ENCODE measurements around the gene ZDHHC11B.
"Not testable (repeated sequence)": the region's sequence is repeated elsewhere in the genome, so short reads cannot be mapped to it uniquely, and the experiment has no call there.

ZDHHC11B gene, protein sequence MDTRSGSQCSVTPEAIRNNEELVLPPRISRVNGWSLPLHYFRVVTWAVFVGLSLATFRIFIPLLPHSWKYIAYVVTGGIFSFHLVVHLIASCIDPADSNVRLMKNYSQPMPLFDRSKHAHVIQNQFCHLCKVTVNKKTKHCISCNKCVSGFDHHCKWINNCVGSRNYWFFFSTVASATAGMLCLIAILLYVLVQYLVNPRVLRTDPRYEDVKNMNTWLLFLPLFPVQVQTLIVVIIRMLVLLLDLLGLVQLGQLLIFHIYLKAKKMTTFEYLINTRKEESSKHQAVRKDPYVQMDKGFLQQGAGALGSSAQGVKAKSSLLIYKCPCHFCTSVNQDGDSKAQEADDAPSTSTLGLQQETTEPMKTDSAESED

GRCh38 chr5:784428-785177 is at the start of gene ZDHHC11B:
Gene ZDHHC11B, minus strand, starts transcription at chr5:784729. Its CDS starts 17,810 bp downstream, at chr5:766919.
- peak; percentile 90 for DNase-seq

DNA sequence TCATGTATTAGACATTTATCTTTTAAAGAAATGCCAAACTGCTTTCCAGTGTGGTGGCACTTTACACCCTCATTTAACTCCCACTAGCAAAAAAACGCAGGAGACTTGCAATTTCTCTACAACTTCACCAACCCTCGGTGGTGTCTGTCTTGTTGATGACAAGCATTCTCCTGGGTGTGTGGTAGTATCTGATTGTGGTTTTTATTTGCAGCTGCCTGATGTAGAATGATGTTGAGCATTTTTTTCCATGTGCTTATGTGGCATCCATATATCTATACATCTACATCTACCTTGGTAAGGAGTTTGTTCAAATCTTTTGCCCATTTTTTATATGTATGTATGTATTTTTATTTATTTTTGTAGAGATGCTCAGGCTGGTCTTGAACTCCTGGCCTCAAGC is 49.5 kb upstream of the ZDHHC11B start:
- DNase-seq = not testable (repeated sequence)

- not testable (repeated sequence) for DNase-seq
Measured at GRCh38 chr5:828194-828593, 43.7 kb upstream of the ZDHHC11B start.

- DNase-seq = not testable (repeated sequence)
Measured at GRCh38 chr5:825544-825943, 41.0 kb upstream of the ZDHHC11B start.

- no peak for DNase-seq
Measured at GRCh38 chr5:821504-821903, 37.0 kb upstream of the ZDHHC11B start.

DNA sequence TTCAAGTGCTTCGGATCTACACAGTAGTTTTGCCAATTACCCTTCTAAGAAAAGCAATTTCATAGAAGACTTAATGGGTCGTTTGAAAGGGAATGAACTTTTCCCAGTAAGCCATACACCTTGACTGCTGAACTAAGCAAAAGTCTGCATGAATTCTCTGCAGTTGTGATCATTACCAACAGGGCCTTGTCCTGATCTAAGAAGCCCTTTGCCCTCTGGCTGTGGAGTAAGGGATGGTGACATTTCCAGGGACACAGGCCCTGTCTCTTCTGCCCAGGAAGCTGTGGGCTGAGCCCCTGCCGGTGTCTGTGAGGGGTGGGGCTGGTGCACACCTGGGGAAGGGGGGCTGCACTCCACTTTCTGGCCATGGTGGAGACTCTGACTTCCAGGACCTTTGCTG is 35.7 kb upstream of the ZDHHC11B start:
- DNase-seq = no peak

GRCh38 chr5:819078-819477 is 34.5 kb upstream of the ZDHHC11B start:
- no peak for DNase-seq

GRCh38 chr5:816176-816575 is 31.6 kb upstream of the ZDHHC11B start:
- DNase-seq = no peak

DNA sequence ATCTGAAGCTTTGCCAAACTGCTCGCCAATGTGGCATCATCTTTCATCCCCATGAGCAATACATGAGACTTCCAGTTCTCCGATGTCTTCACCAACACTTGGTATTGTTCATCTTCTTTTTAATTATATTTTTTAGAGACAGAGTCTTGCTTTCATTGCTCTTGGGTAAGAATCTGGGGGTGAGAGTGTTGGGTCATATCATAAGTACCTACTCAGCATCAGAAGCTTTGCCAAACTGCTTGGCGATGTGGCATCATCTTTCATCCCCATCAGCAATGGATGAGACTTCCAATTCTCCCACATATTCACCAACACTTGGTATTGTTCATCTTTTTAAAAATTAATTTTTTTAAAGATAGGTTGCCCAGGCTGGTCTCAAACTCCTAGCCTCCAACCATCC is 30.9 kb upstream of the ZDHHC11B start:
- no peak for DNase-seq

DNA sequence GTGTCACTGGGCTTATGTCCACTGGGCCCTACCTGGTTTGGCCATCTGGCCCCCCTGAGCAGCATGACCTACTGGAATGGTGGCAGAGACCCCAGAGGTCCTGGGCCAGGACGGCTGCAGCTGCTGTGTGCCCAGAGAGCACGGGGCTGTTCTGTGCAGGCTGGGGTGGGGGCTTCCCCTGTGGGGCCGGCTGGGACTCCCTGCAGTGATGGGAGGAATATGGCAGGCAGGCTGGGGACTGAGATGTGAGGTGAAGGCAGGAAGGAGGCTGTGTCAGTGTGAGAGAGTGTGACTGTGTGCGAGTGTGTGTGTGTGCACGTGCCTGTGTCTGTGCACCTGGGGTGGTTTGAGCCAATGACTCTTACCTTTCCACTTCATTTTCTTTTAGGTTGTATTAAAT is 29.0 kb upstream of the ZDHHC11B start:
- DNase-seq = not testable (repeated sequence)

DNA sequence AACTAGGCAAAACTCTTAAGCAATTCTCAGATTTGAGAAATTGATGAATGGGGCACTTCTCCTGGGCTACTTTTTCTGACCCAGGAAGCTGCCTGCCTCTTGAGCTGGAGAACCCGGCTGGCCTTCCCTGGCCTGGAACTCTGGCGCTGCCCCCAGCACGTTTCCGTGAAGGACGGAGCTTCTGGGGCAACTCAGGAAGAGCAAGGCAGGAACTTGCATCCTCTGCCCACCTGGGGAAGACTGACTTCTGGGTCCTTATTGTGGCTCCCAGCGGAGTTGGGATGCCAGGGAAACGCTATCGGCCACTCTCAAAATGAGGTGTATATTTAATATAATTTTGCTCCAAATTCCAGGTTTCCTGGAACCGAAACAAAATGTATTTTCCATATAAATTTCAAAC is 26.9 kb upstream of the ZDHHC11B start:
- not testable (repeated sequence) for DNase-seq

DNA sequence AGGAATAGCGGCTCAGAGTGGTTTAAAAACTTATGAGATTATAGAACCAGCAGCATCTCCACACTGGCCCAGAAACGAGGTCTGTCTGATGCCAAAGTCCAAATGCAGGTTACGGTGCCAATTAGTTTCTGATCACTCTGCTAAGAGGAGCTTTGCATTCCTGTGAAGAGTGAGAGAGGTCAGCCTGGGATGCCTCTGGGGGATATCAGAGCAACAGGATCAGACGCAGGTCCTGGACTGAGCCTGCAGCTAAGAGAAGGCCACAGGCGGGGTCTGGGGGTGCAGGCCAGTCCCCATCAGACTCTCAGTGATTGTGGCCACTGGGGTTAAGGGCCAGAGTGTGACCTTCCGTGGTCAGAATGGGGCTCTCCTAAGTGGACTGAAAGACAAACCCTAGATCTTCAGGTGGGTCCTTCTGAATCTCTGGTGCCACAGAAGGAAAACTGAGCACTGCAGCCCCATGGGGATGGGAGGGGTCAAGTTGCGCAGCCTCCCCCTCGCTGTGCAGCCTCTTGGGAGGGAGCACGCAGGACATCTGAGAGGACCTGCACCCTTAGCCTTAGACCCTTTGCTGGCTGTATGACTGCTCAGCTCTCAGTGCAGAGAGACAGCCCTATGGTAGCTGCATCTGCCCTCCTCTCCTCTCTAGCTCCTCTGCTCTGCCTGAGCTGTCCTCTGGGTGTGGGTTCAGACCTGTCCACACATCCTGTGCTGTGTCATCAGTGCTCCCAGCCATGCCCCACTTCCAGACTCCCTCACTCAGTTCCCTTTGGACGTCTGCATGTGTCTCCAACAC is 23.4 kb upstream of the ZDHHC11B start:
- not testable (repeated sequence) for DNase-seq

GRCh38 chr5:801472-801871 is 16.9 kb upstream of the ZDHHC11B start:
- DNase-seq = no peak

DNA sequence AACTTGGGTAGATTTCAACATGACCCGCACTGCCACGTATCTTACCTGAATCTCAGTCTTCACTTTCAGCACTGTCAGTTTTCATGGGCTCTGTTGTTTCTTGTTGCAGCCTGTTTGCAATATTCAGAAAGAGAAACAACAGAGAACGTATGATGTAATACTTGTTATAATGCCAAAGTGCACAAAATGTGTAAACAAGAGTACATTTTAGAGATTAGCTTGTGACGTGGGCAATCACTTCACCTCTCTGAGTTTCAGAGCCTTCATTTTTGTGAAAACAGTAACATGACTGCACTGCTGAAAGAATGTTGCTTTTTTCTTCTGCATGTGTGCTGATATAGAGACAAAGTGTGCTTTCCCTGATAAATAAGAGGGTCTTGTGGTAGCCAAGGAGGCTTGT is 16.5 kb upstream of the ZDHHC11B start:
- DNase-seq = not testable (repeated sequence)

DNA sequence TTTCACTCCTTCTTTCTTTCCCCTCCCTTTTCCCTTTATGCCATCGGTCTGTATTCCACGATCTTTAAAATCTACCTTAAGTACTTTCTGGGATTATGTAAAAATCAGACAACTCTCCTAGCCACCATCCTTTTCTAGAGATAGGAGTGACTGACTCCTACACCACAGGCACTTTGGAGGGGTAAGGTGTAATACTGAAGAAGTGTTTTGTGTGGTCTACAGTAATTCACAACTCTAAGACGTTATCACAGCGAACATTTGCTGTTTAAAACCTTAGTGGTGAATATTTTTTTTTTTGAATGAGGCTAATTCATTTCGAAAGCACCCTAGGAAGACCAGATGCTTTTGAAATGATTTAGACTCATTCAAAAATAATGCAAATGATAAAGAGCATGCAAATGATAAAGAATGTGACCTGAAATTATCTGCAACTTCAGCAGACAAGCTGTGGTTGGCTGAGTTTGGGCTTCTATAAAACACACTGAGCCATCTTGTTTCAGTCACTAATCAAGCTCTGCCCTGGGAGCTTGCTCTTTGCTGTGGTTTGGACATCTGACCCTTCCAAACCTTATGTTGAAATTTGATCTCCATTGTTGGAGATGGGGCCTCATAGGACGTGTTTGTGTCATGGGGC is 14.1 kb upstream of the ZDHHC11B start:
- not testable (repeated sequence) for DNase-seq

DNA sequence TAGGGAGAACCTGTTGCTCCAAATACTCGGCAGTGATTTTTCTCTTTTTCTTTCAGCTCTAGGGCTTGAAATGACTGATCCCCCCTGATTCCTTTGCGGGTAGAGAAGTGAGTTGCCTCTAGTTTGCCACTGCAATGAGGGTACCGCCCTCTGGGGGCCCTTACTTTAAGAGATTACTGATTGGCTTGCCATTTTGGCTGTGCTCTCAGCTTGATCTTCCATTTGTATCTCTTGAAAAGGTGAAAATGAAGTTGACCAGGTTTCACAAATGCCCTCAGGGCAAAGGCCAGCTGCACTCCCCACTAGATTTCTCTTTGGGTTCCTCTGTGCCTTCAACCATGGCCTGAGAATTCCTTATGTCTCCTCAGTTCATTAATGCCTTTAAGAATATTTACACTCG is 13.5 kb upstream of the ZDHHC11B start:
- not testable (repeated sequence) for DNase-seq

GRCh38 chr5:795873-796272 is 11.3 kb upstream of the ZDHHC11B start:
- DNase-seq = not testable (repeated sequence)

GRCh38 chr5:794948-795347 is 10.4 kb upstream of the ZDHHC11B start:
- not testable (repeated sequence) for DNase-seq

GRCh38 chr5:788703-789102 is 4.2 kb upstream of the ZDHHC11B start:
- not testable (repeated sequence) for DNase-seq

DNA sequence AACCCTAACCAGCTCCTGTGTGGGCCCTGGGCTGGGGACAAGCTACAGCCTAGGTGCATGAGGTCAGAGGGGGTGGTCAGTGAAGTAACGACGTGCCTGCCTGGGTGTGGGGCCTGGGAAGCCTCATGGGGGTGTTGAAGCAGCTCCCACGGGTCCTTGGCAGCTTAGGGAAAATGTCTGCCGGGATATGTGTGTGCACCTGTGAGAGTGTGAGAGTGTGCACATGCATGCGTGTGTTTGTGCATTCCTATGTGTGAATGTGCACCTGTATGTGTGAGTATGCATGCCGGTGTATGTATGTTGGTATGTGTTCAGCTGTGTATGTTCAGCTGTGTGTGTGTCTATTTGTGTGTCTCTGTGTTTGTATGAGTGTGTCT is 3.3 kb upstream of the ZDHHC11B start:
- DNase-seq = not testable (repeated sequence)

- not testable (repeated sequence) for DNase-seq
Measured at GRCh38 chr5:787224-787856, 2.8 kb upstream of the ZDHHC11B start.

DNA sequence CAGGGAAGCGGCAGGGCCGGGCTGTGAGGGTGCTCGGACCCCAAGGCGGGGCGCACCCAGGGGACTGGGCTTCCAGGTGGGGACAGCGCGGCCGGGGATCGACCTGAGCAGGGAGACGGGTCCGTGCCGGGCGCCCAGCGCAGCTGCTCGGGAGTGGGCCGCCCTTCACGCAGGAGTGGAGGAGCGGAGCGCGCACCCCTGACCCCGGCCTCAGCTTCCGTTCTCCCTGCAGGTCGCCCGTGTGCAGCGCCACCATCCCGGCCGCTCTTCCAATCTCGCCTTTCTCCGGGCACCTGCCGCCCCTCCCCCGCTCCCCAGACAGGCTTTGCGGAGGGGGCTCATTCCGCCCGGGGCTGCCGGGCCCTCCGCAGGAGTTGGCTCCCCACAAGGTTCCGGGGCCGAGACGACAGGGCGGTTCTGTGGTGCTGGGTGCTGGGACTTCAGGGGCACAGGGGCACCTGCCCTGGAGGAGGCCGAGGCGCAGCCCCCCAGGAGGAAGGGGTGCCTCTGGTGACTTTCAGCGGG is 714 bp upstream of the ZDHHC11B start:
- DNase-seq = not testable (repeated sequence)

Measured in activated CD4-positive, alpha-beta T cell treated with anti-CD3 and anti-CD28 coated beads for 1 hour (primary cell).